Measurements from ENCODE around the gene HERC4. TPM values are rescaled to one million over a fixed set of nuclear protein-coding genes. Genes with fewer than 3 reads are reported as not detected.

The HERC4 gene
- total RNA-seq, 1 experiment from 2014 or later, result 36.5 TPM

- Histone ChIP-seq H3K9me3 (ENCODE audit: control insufficient read depth in 1 of 2, insufficient read depth in 1 of 2, low read depth in 1 of 2, low read length in 2 of 2) (no peaks in the 10 kb centered on the region), H3K9me2 (ENCODE audit: insufficient read depth) (no peaks in the 10 kb centered on the region), H3K27me3 (ENCODE audit: insufficient read depth, low read length) (no peaks in the 10 kb centered on the region), H3K36me3 (ENCODE audit: control insufficient read depth in 1 of 2, insufficient read depth in 2 of 2, low read length in 2 of 2) (no peaks in the 10 kb centered on the region; a peak in 1 of 4 replicates), H3K4me2 (ENCODE audit: low read length) (no peak overlapping the region), H3K27ac (ENCODE audit: low read depth, low read length) (no peak overlapping the region), H3K4me3 (replicated peaks in 1 of 2; ENCODE audit: low read depth in 1 of 2, low read length in 2 of 2) (no peak overlapping the region), H3K9ac (ENCODE audit: low read length) (no peak overlapping the region), H4K20me1 (ENCODE audit: insufficient read depth) (no peaks in the 10 kb centered on the region), H3K4me1 (ENCODE audit: control insufficient read depth in 1 of 2, insufficient read depth in 2 of 2, low read length in 2 of 2) (no peaks in the 10 kb centered on the region), H3K79me2 (ENCODE audit: insufficient read depth, low read length) (peaks cover 11% of the 10 kb centered on the region), H2AFZ (ENCODE audit: low read depth, low read length, poor library complexity, severe bottlenecking) (no peak overlapping the region)
- ChIA-PET RAD21 (ENCODE audit: low non-redundant PET in 1 of 2, low total read pairs in 2 of 2, uncharacterized antibody in 2 of 2, unreplicated experiment in 2 of 2) (no interaction called here), CTCF (no interaction called here), POLR2A (no interaction called here)
- no peak for TF ChIP-seq MAX (IDR thresholded peaks at IDR 0.05)
- no peak for TF ChIP-seq ZBTB33 (IDR thresholded peaks at IDR 0.05; ENCODE audit: extremely low read depth, insufficient replicate concordance, low read length)
- no peak for TF ChIP-seq JUND (IDR thresholded peaks at IDR 0.05)
- TF ChIP-seq EZH2 (IDR thresholded peaks at IDR 0.05), result no peak
- TF ChIP-seq EGR1 (IDR thresholded peaks at IDR 0.05; ENCODE audit: low read depth), result no peak
- no peak for TF ChIP-seq CEBPB (IDR thresholded peaks at IDR 0.05; ENCODE audit: low read depth)
- TF ChIP-seq RAD21 (IDR thresholded peaks at IDR 0.05; ENCODE audit: low read depth), result no peak
- TF ChIP-seq FOSL1 (IDR thresholded peaks at IDR 0.05; ENCODE audit: low read depth), result no peak
- no peak for TF ChIP-seq REST (IDR thresholded peaks at IDR 0.05; ENCODE audit: low read depth)
- no peak for TF ChIP-seq YY1 (IDR thresholded peaks at IDR 0.05; ENCODE audit: extremely low read depth, insufficient replicate concordance, low read depth, low read length)
- TF ChIP-seq TCF7L2 (IDR thresholded peaks at IDR 0.05; ENCODE audit: borderline replicate concordance, extremely low read depth, insufficient read depth, insufficient read length), result no peak
- TF ChIP-seq CBX3 (IDR thresholded peaks at IDR 0.05; ENCODE audit: low read depth), result no peak
- no peak for TF ChIP-seq SRF (IDR thresholded peaks at IDR 0.05; ENCODE audit: low read depth)
- TF ChIP-seq CTCF (IDR thresholded peaks at IDR 0.05 in 2 of 3, conservative IDR thresholded peaks at IDR 0.05 in 1 of 3; ENCODE audit: borderline replicate concordance in 1 of 3, insufficient read depth in 1 of 3, low read depth in 2 of 3, low read length in 2 of 3), result no peak
- TF ChIP-seq EZH2phosphoT487 (IDR thresholded peaks at IDR 0.05; ENCODE audit: borderline replicate concordance), result no peak
- no peak for TF ChIP-seq ZNF274 (IDR thresholded peaks at IDR 0.05; ENCODE audit: low read depth, low read length)
- no peak for TF ChIP-seq POLR2AphosphoS5 (IDR thresholded peaks at IDR 0.05; ENCODE audit: low read depth, low read length)
- no peak for TF ChIP-seq POLR2A (IDR thresholded peaks at IDR 0.05; ENCODE audit: borderline replicate concordance, extremely low read depth, insufficient read depth, insufficient read length)
- TF ChIP-seq SP1 (IDR thresholded peaks at IDR 0.05; ENCODE audit: low read depth), result no peak
- no TSS peak for BruUV-seq (replicated peaks)
- ATAC-seq (no peak), DNase-seq (ENCODE audit: low read depth, low spot score) (no peak)
- intact Hi-C loops (cut with micrococcal nuclease), result no loop called here
Observed at GRCh38 chr10:68046642-68047041, 28.4 kb downstream of the HERC4 start.
